Measurements from ENCODE around the gene TPX2. TPM values are rescaled to one million over a fixed set of nuclear protein-coding genes. Genes with fewer than 3 reads are reported as not detected.

The TPX2 gene
- polyA plus RNA-seq, 1 of the 3 experiments (the other 2 are of a cell fraction) = 17.1 TPM

DNA sequence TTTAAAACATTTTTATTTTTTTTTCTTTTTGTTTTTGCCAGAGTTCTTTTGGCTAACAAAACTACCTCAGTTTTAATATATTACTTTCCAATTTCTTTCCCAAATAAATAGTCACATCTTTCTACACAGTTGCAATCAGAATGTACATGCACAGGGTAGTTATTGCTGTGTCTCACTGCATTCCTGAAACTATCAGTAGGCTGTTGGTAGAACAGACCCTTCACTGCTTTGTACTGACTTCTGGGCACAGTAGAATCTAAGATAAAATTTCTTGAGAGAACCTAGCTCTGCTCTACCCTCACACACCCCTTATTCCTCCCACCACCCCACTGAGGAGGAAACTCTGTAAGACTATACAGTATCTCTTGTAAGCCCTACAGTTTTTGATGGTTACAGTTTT, 19.9 kb downstream of the TPX2 start:
- Histone ChIP-seq H3K9ac (no peak overlapping the region), H2AFZ (ENCODE audit: low read depth) (peak overlapping the region; percentile 63; the same call in 1 of the 2 replicates), H3K4me1 (ENCODE audit: control insufficient read depth in 1 of 2, insufficient read depth in 2 of 2, low read depth in 1 of 2, low read length in 1 of 2) (peaks cover 0 to 10% of the 10 kb centered on the region in 2 experiments; a peak in 1 of 4 replicates), H3K79me2 (ENCODE audit: insufficient read depth) (peaks cover 100% of the 10 kb centered on the region), H3K9me3 (no peaks in the 10 kb centered on the region), H3K9me2 (no peaks in the 10 kb centered on the region), H3F3A (replicated peaks; ENCODE audit: insufficient read depth) (peaks cover 25% of the 10 kb centered on the region), H4K20me1 (ENCODE audit: insufficient read depth) (peaks cover 19% of the 10 kb centered on the region; the same call in 1 of the 2 replicates), H3K36me3 (replicated peaks in 1 of 2; ENCODE audit: control insufficient read depth in 1 of 2, insufficient read depth in 2 of 2, low read length in 1 of 2) (peaks cover 0 to 20% of the 10 kb centered on the region in 2 experiments), H3K27ac (ENCODE audit: low read depth in 2 of 2, low read length in 1 of 2) (peak overlapping the region in 1 of 2 experiments; percentile 32; a peak in 1 of 4 replicates), H3K4me2 (no peak overlapping the region), H3K4me3 (ENCODE audit: low read depth in 2 of 2, low read length in 1 of 2) (no peak overlapping the region), H3K27me3 (ENCODE audit: insufficient read depth) (no peaks in the 10 kb centered on the region)
- ChIA-PET CTCF (interaction anchor here (1.3 to 1.7 kb wide), 2 partner anchors 35 to 64 kb away, joined by 3 to 6 read pairs; no protein-coding TSS in a partner anchor), POLR2A (no interaction called here)
- DNase-seq = no peak
- no peak for TF ChIP-seq FOXM1 (IDR thresholded peaks at IDR 0.05; ENCODE audit: low read depth)
- no peak for TF ChIP-seq SMC3 (IDR thresholded peaks at IDR 0.05; ENCODE audit: low read depth, low read length)
- TF ChIP-seq MXI1 (IDR thresholded peaks at IDR 0.05; ENCODE audit: low read depth, low read length) = no peak
- TF ChIP-seq, protein P1, sequence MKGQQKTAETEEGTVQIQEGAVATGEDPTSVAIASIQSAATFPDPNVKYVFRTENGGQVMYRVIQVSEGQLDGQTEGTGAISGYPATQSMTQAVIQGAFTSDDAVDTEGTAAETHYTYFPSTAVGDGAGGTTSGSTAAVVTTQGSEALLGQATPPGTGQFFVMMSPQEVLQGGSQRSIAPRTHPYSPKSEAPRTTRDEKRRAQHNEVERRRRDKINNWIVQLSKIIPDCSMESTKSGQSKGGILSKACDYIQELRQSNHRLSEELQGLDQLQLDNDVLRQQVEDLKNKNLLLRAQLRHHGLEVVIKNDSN (IDR thresholded peaks at IDR 0.05; ENCODE audit: borderline replicate concordance, low read depth) = no peak
- TF ChIP-seq YY1 (IDR thresholded peaks at IDR 0.05; ENCODE audit: low read depth) = no peak
- TF ChIP-seq EP300 (IDR thresholded peaks at IDR 0.05; ENCODE audit: borderline replicate concordance in 1 of 2, low read depth in 1 of 2, low read length in 1 of 2) = no peak
- TF ChIP-seq, protein P2, sequence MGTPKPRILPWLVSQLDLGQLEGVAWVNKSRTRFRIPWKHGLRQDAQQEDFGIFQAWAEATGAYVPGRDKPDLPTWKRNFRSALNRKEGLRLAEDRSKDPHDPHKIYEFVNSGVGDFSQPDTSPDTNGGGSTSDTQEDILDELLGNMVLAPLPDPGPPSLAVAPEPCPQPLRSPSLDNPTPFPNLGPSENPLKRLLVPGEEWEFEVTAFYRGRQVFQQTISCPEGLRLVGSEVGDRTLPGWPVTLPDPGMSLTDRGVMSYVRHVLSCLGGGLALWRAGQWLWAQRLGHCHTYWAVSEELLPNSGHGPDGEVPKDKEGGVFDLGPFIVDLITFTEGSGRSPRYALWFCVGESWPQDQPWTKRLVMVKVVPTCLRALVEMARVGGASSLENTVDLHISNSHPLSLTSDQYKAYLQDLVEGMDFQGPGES (IDR thresholded peaks at IDR 0.05; ENCODE audit: low read depth, low read length) = no peak
- TF ChIP-seq, protein P3, sequence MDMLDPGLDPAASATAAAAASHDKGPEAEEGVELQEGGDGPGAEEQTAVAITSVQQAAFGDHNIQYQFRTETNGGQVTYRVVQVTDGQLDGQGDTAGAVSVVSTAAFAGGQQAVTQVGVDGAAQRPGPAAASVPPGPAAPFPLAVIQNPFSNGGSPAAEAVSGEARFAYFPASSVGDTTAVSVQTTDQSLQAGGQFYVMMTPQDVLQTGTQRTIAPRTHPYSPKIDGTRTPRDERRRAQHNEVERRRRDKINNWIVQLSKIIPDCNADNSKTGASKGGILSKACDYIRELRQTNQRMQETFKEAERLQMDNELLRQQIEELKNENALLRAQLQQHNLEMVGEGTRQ (IDR thresholded peaks at IDR 0.05; ENCODE audit: borderline replicate concordance, low read depth, low read length) = no peak
- TF ChIP-seq FOXJ3 (CRISPR knock-in tag; IDR thresholded peaks at IDR 0.05) = no peak
- TF ChIP-seq EZH2phosphoT487 (IDR thresholded peaks at IDR 0.05; ENCODE audit: borderline replicate concordance, low read depth) = no peak
- TF ChIP-seq TEAD4 (IDR thresholded peaks at IDR 0.05; ENCODE audit: borderline replicate concordance, insufficient read depth) = no peak
- no peak for TF ChIP-seq CTCF (IDR thresholded peaks at IDR 0.05)
- TF ChIP-seq PBX3 (IDR thresholded peaks at IDR 0.05) = no peak
- TF ChIP-seq FOSL2 (IDR thresholded peaks at IDR 0.05; ENCODE audit: borderline replicate concordance, low read depth) = no peak
- TF ChIP-seq GATA2 (CRISPR knock-in tag; IDR thresholded peaks at IDR 0.05) = no peak
- TF ChIP-seq REST (IDR thresholded peaks at IDR 0.05; ENCODE audit: low read depth, low read length) = no peak
- TF ChIP-seq ELF1 (IDR thresholded peaks at IDR 0.05) = no peak
- no peak for TF ChIP-seq POLR2AphosphoS5 (IDR thresholded peaks at IDR 0.05; ENCODE audit: low read depth, low read length)
- no peak for TF ChIP-seq TAF1 (IDR thresholded peaks at IDR 0.05; ENCODE audit: borderline replicate concordance, low read depth, low read length)
- no peak for TF ChIP-seq JUND (IDR thresholded peaks at IDR 0.05)
